OCI-LY3 (cell line): ENCODE data around the gene CAMK1D.

Experiments used
- EZH2phosphoT487 ChIP-seq: fragments of 200-600 bp; shearing (Covaris generic); IDR thresholded peaks from 2 replicates; pipeline ENCODE4 v1.6.1; 2018; ENCODE audit warnings: antibody characterized with exemption, mixed run types, low read depth
- TF ChIP-seq, protein P1 (sequence below): fragments of 200-600, 300-600 bp; sonication (generic); IDR thresholded peaks from 2 replicates; pipeline ENCODE4 v1.5.1; 2014; ENCODE audit warnings: antibody characterized with exemption, low read length, low read depth

DNA sequence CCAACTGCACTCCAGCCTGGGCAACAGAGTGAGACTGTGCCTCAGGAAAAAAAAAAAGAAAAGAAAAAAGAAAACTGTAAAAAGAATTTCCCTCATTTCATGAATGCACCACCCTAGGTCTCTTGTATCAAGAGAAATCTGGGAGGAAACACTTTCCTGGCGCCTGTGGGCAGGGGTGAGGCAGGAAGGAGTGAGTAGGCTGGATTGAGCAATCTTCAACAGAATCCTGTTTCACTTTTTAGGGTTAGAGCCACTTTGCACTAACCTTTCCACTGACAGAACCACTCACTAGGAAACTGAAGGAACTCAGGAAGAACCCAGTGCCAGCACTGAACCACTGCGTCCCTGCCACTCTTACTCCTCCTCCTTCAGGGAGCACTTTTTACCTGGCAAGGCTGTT is 370.0 kb downstream of the CAMK1D start:
- TF ChIP-seq, protein P1, sequence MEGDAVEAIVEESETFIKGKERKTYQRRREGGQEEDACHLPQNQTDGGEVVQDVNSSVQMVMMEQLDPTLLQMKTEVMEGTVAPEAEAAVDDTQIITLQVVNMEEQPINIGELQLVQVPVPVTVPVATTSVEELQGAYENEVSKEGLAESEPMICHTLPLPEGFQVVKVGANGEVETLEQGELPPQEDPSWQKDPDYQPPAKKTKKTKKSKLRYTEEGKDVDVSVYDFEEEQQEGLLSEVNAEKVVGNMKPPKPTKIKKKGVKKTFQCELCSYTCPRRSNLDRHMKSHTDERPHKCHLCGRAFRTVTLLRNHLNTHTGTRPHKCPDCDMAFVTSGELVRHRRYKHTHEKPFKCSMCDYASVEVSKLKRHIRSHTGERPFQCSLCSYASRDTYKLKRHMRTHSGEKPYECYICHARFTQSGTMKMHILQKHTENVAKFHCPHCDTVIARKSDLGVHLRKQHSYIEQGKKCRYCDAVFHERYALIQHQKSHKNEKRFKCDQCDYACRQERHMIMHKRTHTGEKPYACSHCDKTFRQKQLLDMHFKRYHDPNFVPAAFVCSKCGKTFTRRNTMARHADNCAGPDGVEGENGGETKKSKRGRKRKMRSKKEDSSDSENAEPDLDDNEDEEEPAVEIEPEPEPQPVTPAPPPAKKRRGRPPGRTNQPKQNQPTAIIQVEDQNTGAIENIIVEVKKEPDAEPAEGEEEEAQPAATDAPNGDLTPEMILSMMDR = no peak
- TF ChIP-seq EZH2phosphoT487 = no peak
